HG03432 (cell line): ENCODE data around the gene DENND5B.
"Not testable (repeated sequence)": the region's sequence is repeated elsewhere in the genome, so short reads cannot be mapped to it uniquely, and the experiment has no call there.

ENCODE experiments used
- ATAC-seq: cut with Tn5 transposase; IDR thresholded peaks from one replicate; pipeline ENCODE4 v1.9.1; 2021; ENCODE audit warnings: mild to moderate bottlenecking, moderate library complexity; ENCODE audit not compliant: unreplicated experiment

The DENND5B gene

DNA sequence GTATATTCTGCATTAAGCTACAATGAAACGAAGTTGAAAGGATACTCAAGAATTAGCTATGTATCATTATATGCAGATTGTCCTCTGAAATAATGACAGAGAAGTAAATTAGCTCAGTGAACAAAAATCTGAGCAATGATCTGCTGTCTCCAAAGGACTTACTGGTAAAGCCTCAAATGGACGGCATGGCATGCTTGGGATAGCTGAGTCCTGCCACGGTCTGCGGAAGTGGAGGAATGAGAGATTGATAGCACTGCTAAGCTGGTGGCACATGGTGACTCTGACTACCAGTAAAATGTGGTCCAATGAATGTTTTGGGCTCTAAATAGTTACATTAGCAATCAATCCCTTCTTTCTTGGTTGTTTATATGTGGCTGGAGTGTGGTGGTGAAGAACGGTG lies 3.7 kb upstream of the DENND5B start:
- no peak for ATAC-seq

DNA sequence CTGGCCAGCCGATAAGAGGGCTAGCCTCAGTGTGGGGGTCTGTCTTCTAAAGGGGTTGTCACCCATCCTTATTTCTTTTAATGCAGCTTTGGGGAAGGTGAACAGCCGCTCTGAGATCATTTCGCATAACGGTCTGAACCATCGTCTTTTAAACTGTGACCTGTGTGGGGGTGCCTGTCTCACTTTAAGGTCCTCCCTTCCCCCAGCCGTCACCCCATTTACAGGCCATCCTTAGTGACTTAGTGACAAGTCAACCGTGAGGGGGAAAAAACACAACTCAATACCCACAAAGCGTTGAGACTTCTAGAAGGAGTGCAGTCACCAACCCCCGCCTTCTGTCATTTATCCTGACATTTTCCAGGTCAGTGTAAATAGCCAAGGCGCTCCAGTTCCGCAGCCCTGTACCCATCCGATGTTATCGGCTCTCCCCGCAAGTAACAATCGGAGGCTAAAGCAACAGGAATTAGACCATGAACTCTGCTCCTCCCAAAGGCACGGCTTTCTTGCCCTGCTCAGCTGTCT lies 505 bp upstream of the DENND5B start:
- ATAC-seq = peak; percentile 9

DNA sequence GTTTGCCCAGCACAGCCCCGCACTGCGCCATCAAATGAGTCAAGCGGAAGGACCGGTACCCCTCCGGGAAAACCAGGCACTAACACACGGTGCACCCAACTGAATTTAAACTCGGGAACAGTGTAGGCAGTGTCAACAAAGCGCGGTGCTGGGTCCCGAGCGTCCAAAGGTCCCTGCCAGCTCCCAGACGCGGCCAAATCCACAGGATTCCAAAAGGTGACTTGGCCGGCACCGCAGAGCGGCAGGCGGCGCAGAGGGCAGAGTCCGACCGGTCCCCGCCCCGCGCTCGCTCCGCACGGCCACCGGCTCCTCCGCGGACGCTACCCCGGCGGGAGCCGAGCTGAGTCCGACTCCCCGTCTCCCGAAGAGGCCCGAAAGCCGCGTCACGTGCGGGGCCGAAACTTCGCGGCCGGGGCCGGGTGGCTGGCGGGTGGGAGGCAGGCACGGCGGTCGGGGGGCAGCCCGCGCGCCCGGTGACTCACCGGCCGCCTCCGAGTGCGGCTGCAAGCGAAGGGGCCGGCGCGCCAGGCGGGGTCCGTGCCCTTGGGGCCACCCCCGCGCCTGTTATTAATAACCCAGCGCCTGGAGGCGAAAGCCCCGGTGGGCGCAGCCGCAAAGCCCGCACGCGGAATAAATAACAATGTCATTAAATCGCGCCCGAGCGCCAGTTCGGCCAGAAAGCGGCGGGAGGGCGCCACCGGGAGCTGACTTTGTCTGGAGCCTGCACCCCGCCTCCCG lies 863 bp downstream of the DENND5B start:
- peak; percentile 49 for ATAC-seq

DNA sequence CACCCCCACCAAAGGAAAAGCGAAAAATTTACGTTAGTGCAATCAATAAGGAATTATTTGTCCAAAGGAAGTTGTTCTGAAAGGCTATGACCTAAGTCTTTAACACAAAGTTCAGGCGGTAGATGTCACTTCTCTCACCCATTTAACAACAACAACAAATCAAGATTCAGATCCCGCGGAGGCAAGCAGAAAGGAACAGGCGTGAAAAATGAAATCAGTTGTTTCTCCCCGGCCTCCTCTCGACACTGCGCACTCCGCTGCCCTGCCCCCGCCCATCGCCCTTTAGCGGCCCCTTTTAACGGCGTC lies 1.4 kb downstream of the DENND5B start:
- ATAC-seq = peak; percentile 43

DNA sequence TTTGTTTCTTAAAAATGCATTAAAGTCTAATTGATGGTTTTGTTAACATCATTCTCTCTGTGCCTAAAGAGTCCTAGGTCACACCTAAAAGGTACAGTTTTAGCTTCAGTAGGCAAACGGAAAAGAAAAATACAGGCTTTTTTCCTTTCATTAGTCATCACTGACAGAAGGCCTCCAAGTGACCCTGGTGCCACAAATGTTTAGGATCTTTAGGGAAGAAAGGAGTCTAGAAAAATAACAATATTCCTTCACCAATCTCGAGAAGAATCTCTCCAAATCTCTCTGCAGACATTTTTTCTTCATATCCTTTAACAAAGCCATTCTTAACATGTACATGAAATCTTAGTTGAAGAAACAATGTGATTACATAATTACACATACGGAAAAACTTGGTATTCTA lies 2.0 kb downstream of the DENND5B start:
- no peak for ATAC-seq

DNA sequence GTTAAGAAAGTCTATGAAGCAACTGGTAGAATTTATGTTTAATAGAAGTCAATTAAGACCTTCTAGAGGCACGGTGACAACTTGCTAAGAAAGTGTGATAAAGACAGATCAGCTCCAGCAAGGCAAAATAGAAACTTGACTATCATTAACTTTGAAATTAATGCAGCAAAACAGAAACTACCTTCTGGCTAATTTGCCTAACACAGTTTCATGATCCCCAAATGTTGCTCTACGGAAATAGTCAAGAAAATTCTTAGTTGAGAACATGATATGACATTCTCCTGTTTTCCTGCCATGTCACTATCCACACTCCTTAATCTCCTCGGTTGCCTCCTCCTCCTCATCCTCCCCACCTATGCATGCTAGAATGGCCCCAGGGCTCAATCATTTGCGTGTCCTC lies 4.2 kb downstream of the DENND5B start:
- no peak for ATAC-seq

GRCh38 chr12:31585895-31586294 lies 5.0 kb downstream of the DENND5B start:
- ATAC-seq = no peak

DNA sequence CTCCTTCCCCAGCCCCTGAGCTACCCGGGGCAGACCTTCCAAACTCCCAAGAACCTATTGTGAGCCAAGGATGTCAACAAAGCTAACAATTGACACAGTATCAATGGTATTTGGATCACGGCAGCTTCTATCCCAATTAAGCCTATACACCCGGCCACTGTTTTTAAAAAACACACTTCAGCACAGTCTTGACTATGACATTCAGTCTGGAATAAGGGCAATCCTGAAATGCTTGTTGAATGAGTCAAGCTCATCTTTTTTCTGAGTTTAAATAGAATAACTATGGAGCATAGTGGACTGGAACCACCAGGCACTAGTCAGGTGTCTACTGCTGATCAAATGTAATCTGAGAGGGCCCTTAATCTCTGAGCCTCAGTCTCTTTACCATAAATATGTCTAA lies 5.7 kb downstream of the DENND5B start:
- no peak for ATAC-seq

GRCh38 chr12:31584782-31585181 lies 6.2 kb downstream of the DENND5B start:
- ATAC-seq = no peak

DNA sequence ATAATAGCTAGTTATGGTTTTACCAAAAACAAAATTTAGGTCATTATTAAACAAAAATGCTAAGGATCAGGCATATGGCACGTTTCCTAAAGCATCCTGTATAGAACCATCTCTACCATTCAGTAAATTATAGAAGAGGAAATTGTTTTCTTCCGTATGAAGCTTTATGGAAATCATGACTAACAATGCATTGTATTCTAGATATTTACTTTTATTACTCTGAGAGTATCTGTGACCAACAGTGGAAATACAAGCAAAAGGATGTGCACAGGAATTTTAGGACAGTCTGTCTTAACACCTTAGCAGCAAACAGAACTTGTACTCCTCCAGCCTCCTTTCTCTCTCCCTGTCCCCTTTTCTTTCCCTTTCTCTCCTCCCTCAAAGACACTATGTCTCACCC lies 7.1 kb downstream of the DENND5B start:
- no peak for ATAC-seq

DNA sequence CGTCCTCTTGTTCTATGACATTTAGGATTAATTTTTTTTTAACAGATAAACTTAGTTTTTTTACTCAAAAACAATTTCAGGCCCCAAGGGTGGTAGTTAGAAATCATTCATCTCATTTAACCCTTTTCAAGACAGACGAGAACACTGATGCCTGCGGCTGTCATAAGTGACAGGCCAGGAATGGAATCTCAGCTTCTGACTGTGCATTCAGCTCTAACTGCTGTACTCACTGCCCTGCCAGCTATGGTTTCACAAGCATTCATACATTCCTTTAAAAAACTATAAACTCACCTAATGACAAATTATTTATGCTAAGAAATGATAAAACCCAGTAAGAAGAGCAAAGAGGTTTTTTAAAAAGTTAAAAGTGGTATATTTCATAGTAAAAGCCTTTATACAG lies 8.8 kb downstream of the DENND5B start:
- ATAC-seq = no peak

GRCh38 chr12:31578632-31579031 lies 12.3 kb downstream of the DENND5B start:
- ATAC-seq = no peak

- ATAC-seq = no peak
Observed at GRCh38 chr12:31574803-31575575, 15.9 kb downstream of the DENND5B start.

DNA sequence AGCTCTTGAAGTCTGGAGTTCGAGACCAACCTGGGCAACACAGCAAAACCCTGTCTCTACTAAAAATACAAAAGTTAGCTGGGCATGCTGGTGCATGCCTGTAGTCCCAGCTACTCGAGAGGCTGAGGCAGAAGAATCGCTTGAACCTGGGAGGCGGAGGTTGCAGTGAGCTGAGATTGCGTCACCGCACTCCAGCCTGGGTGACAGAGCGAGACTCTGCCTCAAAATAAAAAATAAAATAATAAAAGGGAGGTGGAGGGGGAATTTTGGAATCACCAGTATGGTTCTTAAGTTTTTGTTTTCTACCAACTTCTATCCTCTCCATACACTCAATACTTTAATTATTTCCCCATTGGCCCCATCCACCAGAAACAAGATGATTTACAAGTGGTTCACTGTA lies 16.6 kb downstream of the DENND5B start:
- not testable (repeated sequence) for ATAC-seq

GRCh38 chr12:31572900-31573600 lies 17.9 kb downstream of the DENND5B start:
- ATAC-seq = no peak

DNA sequence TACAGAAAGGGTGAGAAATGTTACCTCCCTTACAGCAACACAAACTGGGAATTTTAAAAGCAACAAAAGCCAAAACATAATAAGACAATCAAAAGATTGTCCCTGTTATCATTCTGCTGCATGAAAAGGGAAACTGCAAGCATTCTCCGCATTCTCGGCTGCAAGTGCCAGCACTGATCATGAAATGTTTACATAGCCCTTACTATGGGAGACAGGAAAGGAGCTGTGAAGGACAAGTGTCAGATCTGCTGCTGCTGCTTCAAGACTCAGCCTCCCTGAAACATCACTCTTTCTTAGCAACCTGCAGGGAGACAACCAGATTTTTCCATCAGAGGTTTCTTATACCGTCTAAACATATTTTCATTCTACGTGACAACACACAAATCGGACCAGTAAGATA lies 20.1 kb downstream of the DENND5B start:
- ATAC-seq = no peak

- ATAC-seq = not testable (repeated sequence)
Observed at GRCh38 chr12:31569517-31569916, 21.4 kb downstream of the DENND5B start.

- ATAC-seq = no peak
Observed at GRCh38 chr12:31568498-31568897, 22.4 kb downstream of the DENND5B start.

- ATAC-seq = no peak
Observed at GRCh38 chr12:31567029-31567428, 23.9 kb downstream of the DENND5B start.

DNA sequence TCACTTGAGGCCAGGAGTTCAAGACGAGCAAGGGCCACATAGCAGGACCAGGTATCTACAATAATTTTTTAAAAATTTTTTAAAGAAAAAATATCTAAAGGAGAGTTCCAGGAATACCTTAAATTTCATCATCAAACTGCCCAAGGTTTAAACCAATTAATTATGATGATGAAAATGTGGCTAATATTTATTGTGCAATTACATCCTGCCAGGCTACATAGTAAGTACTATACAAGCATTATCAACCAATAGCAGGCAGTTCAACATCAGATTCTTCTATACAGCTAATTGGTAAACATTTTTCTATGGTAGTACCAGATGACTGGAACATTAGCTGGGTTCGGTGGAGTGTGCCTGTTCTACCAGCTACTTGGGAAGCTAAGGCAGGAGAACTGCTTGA lies 24.4 kb downstream of the DENND5B start:
- ATAC-seq = no peak

GRCh38 chr12:31562594-31563328 lies 28.2 kb downstream of the DENND5B start:
- ATAC-seq = no peak
